PC-9 (cell line): ENCODE data around the gene ADARB2. TPM values are rescaled to one million over a fixed set of nuclear protein-coding genes. Genes with fewer than 3 reads are reported as not detected.

Source experiments
- BruUV-seq: library from RNA; stranded (reverse); fragments of 400-500 nt; replicated peaks from 2 replicates; lab custom pipeline; 2021; lab: Mats Ljungman, UMichigan
- CTCF ChIA-PET: fragments of 300-600 bp; sonication (Branson Sonifier 250); formaldehyde crosslinking; loops from one replicate; lab custom pipeline; 2022; ENCODE audit warnings: antibody characterized with exemption; lab: Charles Lee
- POLR2A ChIA-PET: fragments of 300-600 bp; sonication (Branson Sonifier 250); formaldehyde crosslinking; loops from one replicate; lab custom pipeline; 2022; ENCODE audit warnings: antibody characterized with exemption; ENCODE audit not compliant: unreplicated experiment; lab: Charles Lee
- DNase-seq, 2 experiments: peaks; one replicate each; pipeline versions ENCODE4 v3.0.0 to v3.0.0-alpha.2; 2015 to 2022; ENCODE audit warnings: mixed read lengths in 1 of 2
- H2AFZ ChIP-seq: fragments of 200-600 bp; sonication (generic); 2 replicates; pipeline ENCODE4 v1.8.1; 2017; ENCODE audit warnings: antibody characterized with exemption
- H3F3A ChIP-seq: fragments of 200-600 bp; sonication (generic); 2 replicates; pipeline ENCODE4 v1.8.1; 2017; ENCODE audit warnings: antibody characterized with exemption, mild to moderate bottlenecking, low read depth; ENCODE audit not compliant: insufficient read depth
- H3K27ac ChIP-seq: fragments of 200-600 bp; sonication (generic); 2 replicates; pipeline ENCODE4 v1.6.1; 2016; ENCODE audit warnings: mixed run types
- H3K27me3 ChIP-seq: fragments of 200-600 bp; sonication (generic); 2 replicates; pipeline ENCODE4 v1.6.1; 2016; ENCODE audit warnings: low read depth, mixed run types; ENCODE audit not compliant: insufficient read depth
- H3K36me3 ChIP-seq: fragments of 200-600 bp; sonication (generic); 2 replicates; pipeline ENCODE4 v1.6.1; 2016; ENCODE audit warnings: low read depth, mixed run types
- H3K4me1 ChIP-seq: fragments of 200-600 bp; sonication (generic); replicated peaks from 2 replicates; pipeline ENCODE4 v1.6.1; 2016; ENCODE audit warnings: mixed run types; ENCODE audit not compliant: insufficient read depth
- H3K4me2 ChIP-seq: fragments of 200-600 bp; sonication (generic); 2 replicates; pipeline ENCODE4 v1.6.1; 2017; ENCODE audit warnings: mixed run types
- H3K4me3 ChIP-seq: fragments of 200-600 bp; sonication (generic); 2 replicates; pipeline ENCODE4 v1.6.1; 2016; ENCODE audit warnings: mixed run types
- H3K79me2 ChIP-seq: fragments of 200-600 bp; sonication (generic); 2 replicates; pipeline ENCODE4 v1.6.1; 2017; ENCODE audit warnings: low read depth, mixed run types
- H3K9me2 ChIP-seq: fragments of 200-600 bp; sonication (generic); 2 replicates; pipeline ENCODE4 v1.8.1; 2017; ENCODE audit warnings: mild to moderate bottlenecking; ENCODE audit not compliant: insufficient read depth
- H3K9me3 ChIP-seq: fragments of 200-600 bp; sonication (generic); 2 replicates; pipeline ENCODE4 v1.8.1; 2016; ENCODE audit warnings: low read depth; ENCODE audit not compliant: insufficient read depth
- H4K20me1 ChIP-seq: fragments of 200-600 bp; sonication (generic); 2 replicates; pipeline ENCODE4 v1.8.1; 2017; ENCODE audit not compliant: insufficient read depth
- EZH2 ChIP-seq: fragments of 200-600 bp; sonication (generic); IDR thresholded peaks from 2 replicates; pipeline ENCODE4 v1.8.0; 2017; ENCODE audit warnings: antibody characterized with exemption, low read depth
- intact Hi-C: fragments of 100-400 bp; cut with micrococcal nuclease; formaldehyde crosslinking; loops from one replicate; pipeline ENCODE4 v1.10.0; 2022; ENCODE audit not compliant: unreplicated experiment
- total RNA-seq: library from RNA; stranded (reverse); gene quantifications from 2 replicates; pipeline ENCODE4 v1.2.3, GENCODE V29; 2021
- TF ChIP-seq, protein P1 (sequence below): fragments of 200-600 bp; sonication (generic); conservative IDR thresholded peaks from 2 replicates; pipeline ENCODE4 v1.6.1; 2017; ENCODE audit warnings: mixed run types, antibody characterized with exemption, mild to moderate bottlenecking, moderate library complexity

Gene ADARB2
- total RNA-seq, 1 experiment from 2014 or later, result not detected

DNA sequence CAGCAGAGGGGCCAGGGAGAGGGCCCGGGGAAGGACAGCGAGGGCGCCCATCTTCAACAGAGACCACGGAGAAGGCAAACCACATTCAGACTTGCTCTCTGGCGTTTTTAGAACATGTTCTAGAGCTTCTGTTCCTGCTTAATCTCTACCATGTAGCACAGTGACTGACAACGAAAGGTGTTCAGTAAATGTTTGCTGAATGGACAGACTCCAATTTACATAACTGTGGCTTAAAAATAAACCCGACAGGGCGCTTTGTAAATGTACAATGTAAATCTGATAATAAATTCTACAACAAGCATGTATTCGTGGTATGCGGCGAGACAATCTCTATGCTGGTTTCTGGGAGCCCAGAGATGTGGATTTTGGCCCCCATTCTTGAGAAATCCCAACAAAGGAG lies 10.5 kb downstream of the ADARB2 start:
- Histone ChIP-seq H3K4me3 (no peak overlapping the region), H3K4me1 (no peaks in the 10 kb centered on the region), H3K9me3 (no peaks in the 10 kb centered on the region), H3K9me2 (no peaks in the 10 kb centered on the region), H3K4me2 (no peak overlapping the region), H3K27me3 (peaks cover 64% of the 10 kb centered on the region), H4K20me1 (no peaks in the 10 kb centered on the region), H3K27ac (no peak overlapping the region), H2AFZ (no peak overlapping the region), H3K36me3 (no peaks in the 10 kb centered on the region), H3K79me2 (no peaks in the 10 kb centered on the region), H3F3A (no peaks in the 10 kb centered on the region)
- ChIA-PET CTCF (no interaction called here), POLR2A (no interaction called here)
- intact Hi-C loops, result no loop called here
- no peak for DNase-seq
- no TSS peak for BruUV-seq
- no peak for TF ChIP-seq EZH2
- TF ChIP-seq, protein P1, sequence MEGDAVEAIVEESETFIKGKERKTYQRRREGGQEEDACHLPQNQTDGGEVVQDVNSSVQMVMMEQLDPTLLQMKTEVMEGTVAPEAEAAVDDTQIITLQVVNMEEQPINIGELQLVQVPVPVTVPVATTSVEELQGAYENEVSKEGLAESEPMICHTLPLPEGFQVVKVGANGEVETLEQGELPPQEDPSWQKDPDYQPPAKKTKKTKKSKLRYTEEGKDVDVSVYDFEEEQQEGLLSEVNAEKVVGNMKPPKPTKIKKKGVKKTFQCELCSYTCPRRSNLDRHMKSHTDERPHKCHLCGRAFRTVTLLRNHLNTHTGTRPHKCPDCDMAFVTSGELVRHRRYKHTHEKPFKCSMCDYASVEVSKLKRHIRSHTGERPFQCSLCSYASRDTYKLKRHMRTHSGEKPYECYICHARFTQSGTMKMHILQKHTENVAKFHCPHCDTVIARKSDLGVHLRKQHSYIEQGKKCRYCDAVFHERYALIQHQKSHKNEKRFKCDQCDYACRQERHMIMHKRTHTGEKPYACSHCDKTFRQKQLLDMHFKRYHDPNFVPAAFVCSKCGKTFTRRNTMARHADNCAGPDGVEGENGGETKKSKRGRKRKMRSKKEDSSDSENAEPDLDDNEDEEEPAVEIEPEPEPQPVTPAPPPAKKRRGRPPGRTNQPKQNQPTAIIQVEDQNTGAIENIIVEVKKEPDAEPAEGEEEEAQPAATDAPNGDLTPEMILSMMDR, result no peak

DNA sequence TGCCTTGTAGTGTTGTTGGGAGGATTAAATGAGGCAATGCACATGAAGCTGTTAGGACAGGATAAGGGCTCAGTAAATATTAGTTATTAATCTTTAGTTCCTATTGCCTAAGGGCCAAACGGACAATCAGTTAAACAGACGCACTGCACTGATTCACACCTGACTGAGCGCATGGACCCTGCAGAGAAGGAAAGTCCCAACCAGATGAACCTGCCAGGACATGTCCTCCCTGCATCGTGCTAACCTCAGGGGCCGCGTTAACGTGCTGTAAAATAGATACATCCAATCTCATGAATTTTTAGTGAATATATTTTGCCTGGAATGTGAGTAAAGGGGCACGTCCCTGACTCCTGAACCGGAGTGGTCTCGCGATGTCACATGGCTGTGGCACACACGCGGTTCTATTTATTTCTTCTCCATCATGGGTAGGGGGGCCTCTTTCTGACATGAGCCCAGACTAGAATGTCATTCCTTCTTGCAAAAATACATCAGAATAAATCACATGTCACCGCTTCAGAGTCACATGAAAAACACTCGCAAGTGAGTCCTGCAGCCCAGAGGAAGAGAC lies 12.3 kb downstream of the ADARB2 start:
- TF ChIP-seq, protein P1, result no peak
- no peak for TF ChIP-seq EZH2

DNA sequence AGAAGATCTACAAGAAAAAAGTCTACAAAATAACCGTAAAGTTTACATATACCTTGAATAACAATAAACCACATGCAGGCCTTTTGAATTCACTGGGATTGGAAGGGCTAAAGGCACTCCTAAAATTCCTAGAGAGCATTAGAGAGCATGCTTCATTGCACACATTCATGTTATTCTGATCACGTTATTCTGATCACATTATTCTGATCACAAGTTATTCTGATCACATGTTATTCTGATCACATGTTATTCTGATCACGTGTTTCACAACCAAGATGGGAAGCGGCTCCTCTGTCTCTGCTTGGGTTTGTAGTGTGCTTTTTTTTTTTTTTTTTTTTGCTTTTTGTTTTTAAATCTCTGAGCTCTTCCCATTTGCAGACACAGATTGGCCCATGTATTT lies 20.5 kb downstream of the ADARB2 start:
- BruUV-seq, result no TSS peak
- DNase-seq, result no peak
- no peaks in the 10 kb centered on the region for H3K9me2 ChIP-seq
- H3K27me3 ChIP-seq, result peaks cover under 1% of the 10 kb centered on the region; the same call in 1 of the 2 replicates
- intact Hi-C loops, result no loop called here
- no peaks in the 10 kb centered on the region for H3K36me3 ChIP-seq
- H2AFZ ChIP-seq, result no peak overlapping the region
- no peaks in the 10 kb centered on the region for H3F3A ChIP-seq
- H3K79me2 ChIP-seq, result no peaks in the 10 kb centered on the region
- CTCF ChIA-PET, result no interaction called here
- POLR2A ChIA-PET, result no interaction called here
- H3K27ac ChIP-seq, result no peak overlapping the region
- no peaks in the 10 kb centered on the region for H3K4me1 ChIP-seq
- no peak overlapping the region for H3K4me2 ChIP-seq
- no peak overlapping the region for H3K4me3 ChIP-seq
- TF ChIP-seq EZH2, result no peak
- TF ChIP-seq, protein P1, result no peak
- no peaks in the 10 kb centered on the region for H4K20me1 ChIP-seq
- no peaks in the 10 kb centered on the region for H3K9me3 ChIP-seq

More for the DNA sequence above, 12.3 kb downstream of the ADARB2 start:
- no peak overlapping the region for H3K4me3 ChIP-seq
- H3K4me1 ChIP-seq, result no peaks in the 10 kb centered on the region
- no TSS peak for BruUV-seq
- CTCF ChIA-PET, result no interaction called here
- H3K9me2 ChIP-seq, result no peaks in the 10 kb centered on the region
- H3K36me3 ChIP-seq, result no peaks in the 10 kb centered on the region
- H2AFZ ChIP-seq, result no peak overlapping the region
- POLR2A ChIA-PET, result no interaction called here
- no peak for DNase-seq
- no peak overlapping the region for H3K4me2 ChIP-seq
- intact Hi-C loops, result no loop called here
- H3K9me3 ChIP-seq, result no peaks in the 10 kb centered on the region
- H3K27ac ChIP-seq, result no peak overlapping the region
- no peaks in the 10 kb centered on the region for H3F3A ChIP-seq
- H3K79me2 ChIP-seq, result no peaks in the 10 kb centered on the region
- no peaks in the 10 kb centered on the region for H4K20me1 ChIP-seq
- H3K27me3 ChIP-seq, result peaks cover 61% of the 10 kb centered on the region
